H9 (cell line): ENCODE data around the gene RGP1. TPM values are rescaled to one million over a fixed set of nuclear protein-coding genes. Genes with fewer than 3 reads are reported as not detected.

Experiments used
- DNase-seq: peaks from one replicate; pipeline ENCODE4 v3.0.0-alpha.2; 2017
- H2AFZ ChIP-seq: one replicate; pipeline ENCODE4 v1.6.1; 2013; ENCODE audit warnings: mild to moderate bottlenecking, low read length, control low read depth, moderate library complexity
- H2AK5ac ChIP-seq: 2 replicates; pipeline ENCODE4 v1.6.1; 2013; ENCODE audit warnings: low read length, control low read depth, mixed read lengths; ENCODE audit not compliant: insufficient read length
- H2BK120ac ChIP-seq: one replicate; pipeline ENCODE4 v1.6.1; 2013; ENCODE audit warnings: low read depth, mild to moderate bottlenecking, low read length, control low read depth, inconsistent platforms; ENCODE audit not compliant: poor library complexity, severe bottlenecking
- H2BK12ac ChIP-seq: 2 replicates; pipeline ENCODE4 v1.6.1; 2013; ENCODE audit warnings: low read length, control low read depth, mixed read lengths, low read depth; ENCODE audit not compliant: insufficient read length
- H2BK15ac ChIP-seq: 2 replicates; pipeline ENCODE4 v1.6.1; 2013; ENCODE audit warnings: low read depth, low read length, control low read depth
- H2BK20ac ChIP-seq: one replicate; pipeline ENCODE4 v1.6.1; 2013; ENCODE audit warnings: low read depth, mild to moderate bottlenecking, low read length, control low read depth, inconsistent platforms; ENCODE audit not compliant: poor library complexity, severe bottlenecking
- H2BK5ac ChIP-seq: 2 replicates; pipeline ENCODE4 v1.6.1; 2013; ENCODE audit warnings: low read length, control low read depth, mixed read lengths; ENCODE audit not compliant: insufficient read length
- H3K14ac ChIP-seq: 2 replicates; pipeline ENCODE4 v1.6.1; 2013; ENCODE audit warnings: low read length, control low read depth; ENCODE audit not compliant: insufficient read depth
- H3K18ac ChIP-seq: 2 replicates; pipeline ENCODE4 v1.6.1; 2013; ENCODE audit warnings: low read depth, mild to moderate bottlenecking, mixed read lengths, low read length, control low read depth; ENCODE audit not compliant: insufficient read length
- H3K23ac ChIP-seq: 2 replicates; pipeline ENCODE4 v1.6.1; 2013; ENCODE audit warnings: low read length, control low read depth, mixed read lengths, low read depth; ENCODE audit not compliant: insufficient read length
- H3K23me2 ChIP-seq: 2 replicates; pipeline ENCODE4 v1.6.1; 2013; ENCODE audit warnings: low read depth, mild to moderate bottlenecking, mixed read lengths, low read length, control low read depth; ENCODE audit not compliant: insufficient read length, poor library complexity, severe bottlenecking
- H3K27ac ChIP-seq: 2 replicates; pipeline ENCODE4 v1.5.1; 2013; ENCODE audit warnings: low read length, control low read depth, mixed read lengths, low read depth; ENCODE audit not compliant: insufficient read length
- H3K27me3 ChIP-seq: 2 replicates; pipeline ENCODE4 v1.6.1; 2013; ENCODE audit warnings: low read length, control low read depth, inconsistent platforms; ENCODE audit not compliant: insufficient read depth
- H3K4ac ChIP-seq: 2 replicates; pipeline ENCODE4 v1.6.1; 2013; ENCODE audit warnings: low read depth, mild to moderate bottlenecking, control low read depth, inconsistent platforms, low read length, moderate library complexity
- H3K4me1 ChIP-seq: 2 replicates; pipeline ENCODE4 v1.6.1; 2013; ENCODE audit warnings: low read length, control low read depth, inconsistent platforms; ENCODE audit not compliant: insufficient read depth
- H3K4me2 ChIP-seq: 2 replicates; pipeline ENCODE4 v1.6.1; 2013; ENCODE audit warnings: low read length, control low read depth, mixed read lengths; ENCODE audit not compliant: insufficient read length, insufficient read depth
- H3K56ac ChIP-seq: 2 replicates; pipeline ENCODE4 v1.6.1; 2013; ENCODE audit warnings: low read depth, mild to moderate bottlenecking, mixed read lengths, low read length, control low read depth; ENCODE audit not compliant: insufficient read length
- H3K79me1 ChIP-seq: 2 replicates; pipeline ENCODE4 v1.6.1; 2013; ENCODE audit warnings: low read depth, mild to moderate bottlenecking, moderate library complexity, low read length, control low read depth, inconsistent platforms; ENCODE audit not compliant: insufficient read depth, poor library complexity, severe bottlenecking
- H3K79me2 ChIP-seq: 2 replicates; pipeline ENCODE4 v1.6.1; 2013; ENCODE audit warnings: low read length, control low read depth, inconsistent platforms; ENCODE audit not compliant: insufficient read depth
- H3K9ac ChIP-seq: 2 replicates; pipeline ENCODE4 v1.6.1; 2013; ENCODE audit warnings: low read length, control low read depth, mixed read lengths; ENCODE audit not compliant: insufficient read length; ENCODE audit errors: extremely low read depth
- H3K9me3 ChIP-seq: one replicate; pipeline ENCODE4 v1.6.1; 2013; ENCODE audit warnings: low read depth, low read length, inconsistent platforms; ENCODE audit not compliant: control insufficient read depth
- H3T11ph ChIP-seq: one replicate; pipeline ENCODE4 v1.6.1; 2013; ENCODE audit warnings: mild to moderate bottlenecking, low read length, control low read depth, inconsistent platforms
- H4K20me1 ChIP-seq: one replicate; pipeline ENCODE4 v1.6.1; 2013; ENCODE audit not compliant: control insufficient read depth, insufficient read length, insufficient read depth
- H4K5ac ChIP-seq: 2 replicates; pipeline ENCODE4 v1.6.1; 2013; ENCODE audit warnings: low read depth, mild to moderate bottlenecking, mixed read lengths, low read length, control low read depth; ENCODE audit not compliant: insufficient read length
- H4K8ac ChIP-seq: replicated peaks from 2 replicates; pipeline ENCODE4 v1.6.1; 2013; ENCODE audit warnings: low read length, control low read depth, mixed read lengths, low read depth; ENCODE audit not compliant: insufficient read length
- H4K91ac ChIP-seq: 2 replicates; pipeline ENCODE4 v1.6.1; 2013; ENCODE audit warnings: low read depth, mild to moderate bottlenecking, moderate library complexity, mixed read lengths, low read length, control low read depth; ENCODE audit not compliant: insufficient read length
- H3K27ac Mint-ChIP-seq, 3 experiments: 2 replicates in 2 of 3; 3 replicates in 1 of 3; pipeline ENCODE4 v1.8.0; 2020 to 2021; ENCODE audit warnings: mixed read lengths in 3 of 3, mild to moderate bottlenecking in 1 of 3, moderate library complexity in 1 of 3
- H3K27me3 Mint-ChIP-seq: 2 replicates; pipeline ENCODE4 v1.8.0; 2021; ENCODE audit warnings: low read depth, mild to moderate bottlenecking, moderate library complexity, mixed read lengths
- H3K36me3 Mint-ChIP-seq, 3 experiments: 2 replicates in 2 of 3; 3 replicates in 1 of 3; pipeline ENCODE4 v1.8.0; 2020 to 2021; ENCODE audit warnings: low read depth in 3 of 3, mixed read lengths in 3 of 3; ENCODE audit not compliant: insufficient read depth in 1 of 3
- H3K4me1 Mint-ChIP-seq, 2 experiments: 2 replicates each; pipeline ENCODE4 v1.8.0; 2020; ENCODE audit warnings: mixed read lengths in 2 of 2
- H3K4me3 Mint-ChIP-seq, 2 experiments: 2 replicates in 1 of 2; 3 replicates in 1 of 2; pipeline ENCODE4 v1.8.0; 2020 to 2021; ENCODE audit warnings: mild to moderate bottlenecking in 2 of 2, mixed read lengths in 2 of 2, moderate library complexity in 1 of 2
- H3K9me3 Mint-ChIP-seq, 2 experiments: 2 replicates in 1 of 2; 3 replicates in 1 of 2; pipeline ENCODE4 v1.8.0; 2020; ENCODE audit warnings: mild to moderate bottlenecking in 2 of 2, mixed read lengths in 2 of 2, moderate library complexity in 1 of 2
- WGBS: extraction: QIAGEN DNeasy Blood & Tissue Kit; methylation state at CpG from one replicate; pipeline ENCODE4 v1.1.7; 2013; ENCODE audit warnings: missing lambda C conversion rate, low lambda C conversion rate, mixed read lengths; ENCODE audit not compliant: insufficient read length; ENCODE audit errors: extremely low coverage; 5-methylcytosine and 5-hydroxymethylcytosine counted together
- total RNA-seq: library from RNA; stranded (reverse); gene quantifications from 2 replicates; pipeline ENCODE4 v1.2.1, GENCODE V29; 2021
- TF ChIP-seq, protein P1 (sequence below): fragments of 200-600 bp; sonication (generic); conservative IDR thresholded peaks from 3 replicates; pipeline ENCODE4 v1.8.0; 2021; ENCODE audit warnings: antibody characterized with exemption, mild to moderate bottlenecking

Gene RGP1
- total RNA-seq, 1 experiment from 2014 or later: 25.7 TPM

DNA sequence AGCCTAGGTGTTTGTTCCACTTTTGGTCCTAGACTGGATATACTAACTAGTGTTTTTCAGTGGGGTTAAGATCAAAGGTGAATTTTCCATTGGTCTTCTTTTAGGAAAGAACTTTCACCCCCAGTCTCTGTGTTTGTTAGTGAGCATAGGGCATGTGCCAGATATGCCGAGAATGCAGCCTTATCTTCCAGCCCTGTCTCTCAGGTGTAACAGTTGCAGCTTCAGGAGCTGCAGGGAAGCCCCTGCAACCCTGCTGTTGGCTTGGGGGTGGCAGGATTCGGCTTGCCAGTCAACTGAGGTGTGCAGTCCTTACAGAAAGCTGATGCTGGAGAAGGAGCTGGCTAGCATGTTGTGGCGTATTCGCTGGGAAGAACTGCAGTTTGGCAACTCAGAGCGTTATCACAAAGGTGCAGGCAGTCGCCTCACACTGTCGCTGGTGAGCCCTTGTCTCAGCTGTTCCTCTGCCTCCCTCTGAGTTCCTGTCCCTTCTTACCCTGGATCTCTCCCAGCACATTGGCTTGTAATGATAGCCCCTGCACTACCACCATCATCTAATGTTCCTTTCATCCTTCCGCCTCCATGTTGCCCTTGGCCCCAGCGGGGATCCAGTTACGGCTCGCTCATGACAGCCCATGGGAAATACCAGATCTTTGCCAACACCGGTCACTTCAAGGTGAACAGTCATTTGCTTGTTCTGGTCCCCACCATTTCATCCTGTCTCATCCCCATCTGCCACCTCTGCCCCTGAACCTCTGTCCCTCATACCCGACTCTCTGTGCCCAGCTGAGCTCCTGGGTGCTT is 52.4 kb downstream of the RGP1 start:
- TF ChIP-seq, protein P1, sequence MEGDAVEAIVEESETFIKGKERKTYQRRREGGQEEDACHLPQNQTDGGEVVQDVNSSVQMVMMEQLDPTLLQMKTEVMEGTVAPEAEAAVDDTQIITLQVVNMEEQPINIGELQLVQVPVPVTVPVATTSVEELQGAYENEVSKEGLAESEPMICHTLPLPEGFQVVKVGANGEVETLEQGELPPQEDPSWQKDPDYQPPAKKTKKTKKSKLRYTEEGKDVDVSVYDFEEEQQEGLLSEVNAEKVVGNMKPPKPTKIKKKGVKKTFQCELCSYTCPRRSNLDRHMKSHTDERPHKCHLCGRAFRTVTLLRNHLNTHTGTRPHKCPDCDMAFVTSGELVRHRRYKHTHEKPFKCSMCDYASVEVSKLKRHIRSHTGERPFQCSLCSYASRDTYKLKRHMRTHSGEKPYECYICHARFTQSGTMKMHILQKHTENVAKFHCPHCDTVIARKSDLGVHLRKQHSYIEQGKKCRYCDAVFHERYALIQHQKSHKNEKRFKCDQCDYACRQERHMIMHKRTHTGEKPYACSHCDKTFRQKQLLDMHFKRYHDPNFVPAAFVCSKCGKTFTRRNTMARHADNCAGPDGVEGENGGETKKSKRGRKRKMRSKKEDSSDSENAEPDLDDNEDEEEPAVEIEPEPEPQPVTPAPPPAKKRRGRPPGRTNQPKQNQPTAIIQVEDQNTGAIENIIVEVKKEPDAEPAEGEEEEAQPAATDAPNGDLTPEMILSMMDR: no peak
- no peak overlapping the region for H3K56ac ChIP-seq
- H3K4ac ChIP-seq: no peak overlapping the region
- no peak overlapping the region for H4K5ac ChIP-seq
- Mint-ChIP-seq H3K9me3 (no peaks in the 10 kb centered on the region), H3K27me3 (no peaks in the 10 kb centered on the region), H3K4me3 (no peak overlapping the region), H3K4me1 (peaks cover 0 to 1% of the 10 kb centered on the region in 2 experiments; a peak in 2 of 4 replicates), H3K36me3 (peaks cover 7 to 28% (median 15%) of the 10 kb centered on the region in 3 experiments; a peak in 6 of 7 replicates), H3K27ac (peak overlapping the region in 1 of 3 experiments; percentile 32; a peak in 1 of 7 replicates)
- no peaks in the 10 kb centered on the region for H3K79me1 ChIP-seq
- no peak overlapping the region for H2BK12ac ChIP-seq
- no peak overlapping the region for H3K4me2 ChIP-seq
- no peaks in the 10 kb centered on the region for H3K23me2 ChIP-seq
- no peaks in the 10 kb centered on the region for H3K27me3 ChIP-seq
- no peak overlapping the region for H2BK20ac ChIP-seq
- H2BK5ac ChIP-seq: no peak overlapping the region
- H3K18ac ChIP-seq: no peak overlapping the region
- no peaks in the 10 kb centered on the region for H3K9me3 ChIP-seq
- no peak overlapping the region for H2AFZ ChIP-seq
- no CpG with 5 or more reads among the region's 13 CpGs for WGBS
- H2BK120ac ChIP-seq: no peak overlapping the region
- no peak for DNase-seq
- H3T11ph ChIP-seq: no peak overlapping the region
- no peak overlapping the region for H3K23ac ChIP-seq
- H3K79me2 ChIP-seq: no peaks in the 10 kb centered on the region
- H4K91ac ChIP-seq: no peak overlapping the region
- no peaks in the 10 kb centered on the region for H4K20me1 ChIP-seq
- no peak overlapping the region for H4K8ac ChIP-seq
- H3K27ac ChIP-seq: no peak overlapping the region
- H3K9ac ChIP-seq: no peak overlapping the region
- no peaks in the 10 kb centered on the region for H3K4me1 ChIP-seq
- no peak overlapping the region for H2AK5ac ChIP-seq
- no peak overlapping the region; the same call in 1 of the 2 replicates for H3K14ac ChIP-seq
- no peak overlapping the region for H2BK15ac ChIP-seq
